ENCODE measurements around the gene PPP1R9A.

PPP1R9A gene

DNA sequence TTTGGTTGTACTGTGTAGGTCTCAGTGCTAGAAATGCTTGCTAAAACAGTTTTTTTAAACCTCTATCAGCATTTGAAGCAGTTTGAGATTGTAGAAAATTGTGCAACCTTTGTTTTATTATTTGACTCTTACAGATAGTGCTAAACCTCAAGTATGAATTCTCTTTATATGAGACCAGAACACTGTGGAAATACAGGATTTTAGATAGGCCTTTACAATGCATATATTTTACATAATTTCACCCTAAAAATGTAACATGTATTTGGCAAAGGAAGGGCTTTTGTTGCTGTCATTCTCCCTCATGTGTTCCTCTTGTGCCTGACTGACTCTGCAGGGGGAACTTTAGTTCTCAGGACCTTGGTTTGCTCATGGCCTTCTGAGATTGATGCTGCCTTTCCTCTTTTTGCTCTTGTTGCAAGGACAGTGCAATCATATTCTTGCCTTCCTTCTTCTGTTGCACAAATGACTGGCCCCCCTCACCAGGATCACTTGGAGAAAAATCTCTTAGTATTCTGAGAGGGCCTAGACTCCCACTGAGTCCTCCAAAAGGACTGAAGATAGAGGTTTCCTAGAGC is 188.7 kb downstream of the PPP1R9A start:
- Mint-ChIP-seq H3K27ac (no peak overlapping the region), H3K4me3 (no peak overlapping the region), H3K27me3 (ENCODE audit: low read depth) (no peaks in the 10 kb centered on the region), H3K9me3 (no peaks in the 10 kb centered on the region), H3K4me1 (ENCODE audit: low read depth) (no peaks in the 10 kb centered on the region), H3K36me3 (ENCODE audit: low read depth) (no peaks in the 10 kb centered on the region)
- DNase-seq (ENCODE audit: low spot score): no peak

DNA sequence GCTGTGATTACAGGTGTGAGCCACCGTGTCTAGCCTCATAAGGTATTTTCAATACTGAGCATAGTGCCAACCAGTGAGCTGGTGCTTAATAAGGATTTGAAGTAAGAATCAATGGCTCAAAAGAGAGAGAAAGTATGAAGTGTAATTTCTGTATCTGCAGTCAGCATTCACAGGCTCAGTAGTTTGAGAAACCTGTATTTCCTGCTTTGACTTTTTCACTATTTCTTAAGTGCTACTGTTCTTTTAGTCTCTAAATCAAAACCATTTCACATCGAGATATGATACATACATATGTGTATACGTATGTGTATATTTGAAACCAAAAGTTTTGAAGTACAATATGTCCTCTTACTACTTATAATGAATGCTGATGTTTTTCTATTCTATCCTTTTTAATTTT is 189.9 kb downstream of the PPP1R9A start:
- Mint-ChIP-seq H3K27me3 (ENCODE audit: low read depth) (no peaks in the 10 kb centered on the region), H3K36me3 (ENCODE audit: low read depth) (no peaks in the 10 kb centered on the region), H3K4me3 (no peak overlapping the region), H3K9me3 (no peaks in the 10 kb centered on the region), H3K27ac (no peak overlapping the region), H3K4me1 (ENCODE audit: low read depth) (no peaks in the 10 kb centered on the region)
- DNase-seq (ENCODE audit: low spot score): no peak

DNA sequence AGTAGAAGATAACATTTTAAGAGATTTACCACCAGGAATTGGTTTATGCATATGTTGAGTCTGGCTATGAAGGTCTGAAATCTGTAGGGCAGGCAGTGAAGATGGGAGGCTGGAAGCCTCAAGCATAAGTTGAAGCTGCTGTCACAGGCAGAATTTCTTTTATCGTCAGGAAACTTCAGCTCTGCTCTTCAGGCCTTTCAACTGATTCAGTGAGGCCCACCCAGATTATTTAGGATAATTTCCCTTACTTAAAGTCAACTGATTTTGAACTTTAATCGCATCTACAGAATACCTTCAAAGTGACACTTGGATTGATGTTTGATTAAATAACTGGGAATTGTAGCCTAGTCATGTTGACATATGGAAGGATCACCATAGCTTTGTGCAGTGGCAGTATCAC is 190.5 kb downstream of the PPP1R9A start:
- H3K27ac Mint-ChIP-seq: no peak overlapping the region
- H3K27me3 Mint-ChIP-seq (ENCODE audit: low read depth): no peaks in the 10 kb centered on the region
- no peaks in the 10 kb centered on the region for H3K36me3 Mint-ChIP-seq (ENCODE audit: low read depth)

DNA sequence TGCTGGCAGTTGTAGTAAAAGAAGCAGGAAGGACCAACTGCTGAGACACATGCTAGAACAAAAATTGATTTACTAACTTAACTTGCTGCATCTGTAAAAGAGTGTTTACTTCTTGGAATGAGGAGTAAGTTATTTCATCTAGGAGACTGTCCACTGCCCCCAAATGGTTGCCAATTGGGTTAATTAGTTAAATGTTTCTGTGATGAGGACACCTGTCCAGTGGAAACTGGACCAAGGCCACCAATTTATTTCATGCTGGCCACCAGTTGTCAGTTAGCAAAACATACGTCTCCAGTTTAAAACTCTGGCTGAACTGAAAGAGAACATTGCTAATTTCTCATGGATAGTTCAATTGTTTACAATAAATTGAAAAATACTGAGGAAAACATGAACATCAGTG is 191.7 kb downstream of the PPP1R9A start:
- Mint-ChIP-seq H3K27ac (no peak overlapping the region), H3K36me3 (ENCODE audit: low read depth) (no peaks in the 10 kb centered on the region), H3K4me1 (ENCODE audit: low read depth) (no peaks in the 10 kb centered on the region), H3K27me3 (ENCODE audit: low read depth) (no peaks in the 10 kb centered on the region), H3K9me3 (no peaks in the 10 kb centered on the region), H3K4me3 (no peak overlapping the region)
- DNase-seq (ENCODE audit: low spot score): no peak

More for the DNA sequence above, 190.5 kb downstream of the PPP1R9A start:
- no peak overlapping the region for H3K4me3 Mint-ChIP-seq
- H3K9me3 Mint-ChIP-seq: no peaks in the 10 kb centered on the region
- no peak for DNase-seq (ENCODE audit: low spot score)
- no peaks in the 10 kb centered on the region for H3K4me1 Mint-ChIP-seq (ENCODE audit: low read depth)

DNA sequence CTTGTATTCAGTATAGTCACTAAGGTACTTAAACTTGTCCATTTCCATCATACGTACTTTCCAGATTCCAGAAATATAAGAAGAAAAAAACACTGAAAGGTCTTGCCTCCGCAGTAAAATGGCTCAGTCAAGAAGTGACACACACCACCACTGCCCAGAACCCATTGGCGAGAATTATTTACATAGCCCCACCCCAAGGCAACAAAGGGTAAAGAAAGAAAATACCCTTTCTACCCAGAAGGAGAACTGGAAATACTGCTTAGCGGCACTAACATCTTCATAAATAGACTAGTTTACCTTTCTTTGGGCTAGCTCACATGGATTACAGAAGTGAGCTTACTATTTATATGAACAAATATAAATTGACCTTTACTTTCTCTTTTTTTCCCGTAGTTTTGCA is 194.0 kb downstream of the PPP1R9A start:
- H3K36me3 Mint-ChIP-seq (ENCODE audit: low read depth): no peaks in the 10 kb centered on the region
- no peaks in the 10 kb centered on the region for H3K4me1 Mint-ChIP-seq (ENCODE audit: low read depth)

DNA sequence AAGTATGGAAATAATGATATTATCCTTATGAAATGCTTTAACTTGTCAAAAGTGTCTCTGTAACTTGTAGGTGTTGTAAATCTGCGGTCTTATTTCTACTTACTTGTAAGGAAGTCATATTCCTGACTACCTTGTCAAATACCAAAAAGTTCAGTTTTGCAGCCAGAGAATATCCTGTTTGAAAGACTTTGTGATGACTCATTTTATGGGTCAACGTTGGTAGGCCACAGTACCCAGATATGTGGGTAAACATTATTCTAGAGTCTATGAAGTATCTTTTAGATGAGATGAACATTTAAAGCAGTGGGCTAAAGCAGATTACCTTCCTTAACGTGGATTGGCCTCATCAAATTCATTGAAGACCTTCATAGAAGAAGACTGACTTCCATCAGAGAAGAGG is 195.3 kb downstream of the PPP1R9A start:
- H3K27ac Mint-ChIP-seq: no peak overlapping the region
- no peaks in the 10 kb centered on the region for H3K9me3 Mint-ChIP-seq
- no peak for DNase-seq (ENCODE audit: low spot score)
- H3K27me3 Mint-ChIP-seq (ENCODE audit: low read depth): no peaks in the 10 kb centered on the region
- H3K4me3 Mint-ChIP-seq: no peak overlapping the region
- no peaks in the 10 kb centered on the region for H3K36me3 Mint-ChIP-seq (ENCODE audit: low read depth)
- H3K4me1 Mint-ChIP-seq (ENCODE audit: low read depth): no peaks in the 10 kb centered on the region

More for the DNA sequence above, 194.0 kb downstream of the PPP1R9A start:
- H3K27ac Mint-ChIP-seq: no peak overlapping the region
- H3K27me3 Mint-ChIP-seq (ENCODE audit: low read depth): no peaks in the 10 kb centered on the region
- H3K4me3 Mint-ChIP-seq: no peak overlapping the region
- no peaks in the 10 kb centered on the region for H3K9me3 Mint-ChIP-seq
- no peak for DNase-seq (ENCODE audit: low spot score)

DNA sequence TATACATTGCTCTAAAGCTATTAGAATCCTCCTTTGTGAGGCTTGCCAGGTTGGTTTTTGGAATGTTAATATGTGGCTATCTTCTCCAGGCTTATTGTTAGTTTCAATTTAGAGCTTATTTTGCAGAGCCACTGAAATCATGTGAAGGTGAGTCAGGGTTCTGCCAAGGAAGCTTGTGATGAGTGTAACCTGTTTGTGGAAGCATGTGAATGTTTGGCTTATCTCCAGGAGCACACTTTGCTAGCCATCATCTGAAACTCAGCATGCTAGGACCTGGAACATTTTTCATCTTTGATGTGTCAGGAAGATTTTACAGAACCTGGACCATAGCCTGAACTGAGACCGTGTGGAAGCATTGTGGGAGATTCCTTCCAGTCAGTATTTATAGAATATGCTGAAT is 197.3 kb downstream of the PPP1R9A start:
- H3K36me3 Mint-ChIP-seq (ENCODE audit: low read depth): no peaks in the 10 kb centered on the region
- H3K9me3 Mint-ChIP-seq: no peaks in the 10 kb centered on the region
- no peak overlapping the region for H3K27ac Mint-ChIP-seq
- no peaks in the 10 kb centered on the region for H3K4me1 Mint-ChIP-seq (ENCODE audit: low read depth)
- DNase-seq (ENCODE audit: low spot score): no peak
- no peak overlapping the region for H3K4me3 Mint-ChIP-seq
- H3K27me3 Mint-ChIP-seq (ENCODE audit: low read depth): no peaks in the 10 kb centered on the region

DNA sequence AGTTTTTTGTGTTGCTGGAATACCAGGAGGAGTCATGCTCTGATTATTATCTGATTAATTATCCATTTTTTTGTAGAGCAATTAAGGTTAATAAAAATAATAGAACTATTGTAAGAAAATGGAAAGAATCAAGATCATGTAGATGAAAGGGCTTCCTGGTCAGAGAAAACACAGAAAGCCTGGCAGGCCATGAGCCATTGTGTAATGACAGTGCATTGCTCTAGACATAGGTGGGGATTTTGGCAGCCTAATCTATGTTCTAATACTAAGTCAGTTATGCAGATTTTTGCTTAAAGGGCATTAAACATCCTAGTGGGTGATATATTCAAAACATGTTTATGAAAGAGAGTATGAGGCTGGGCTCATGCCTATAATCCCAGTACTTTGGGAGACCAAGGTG is 198.2 kb downstream of the PPP1R9A start:
- H3K36me3 Mint-ChIP-seq (ENCODE audit: low read depth): no peaks in the 10 kb centered on the region
- H3K27ac Mint-ChIP-seq: no peak overlapping the region
- H3K4me1 Mint-ChIP-seq (ENCODE audit: low read depth): no peaks in the 10 kb centered on the region
- no peak for DNase-seq (ENCODE audit: low spot score)
- no peak overlapping the region for H3K4me3 Mint-ChIP-seq
- no peaks in the 10 kb centered on the region for H3K27me3 Mint-ChIP-seq (ENCODE audit: low read depth)
- no peaks in the 10 kb centered on the region for H3K9me3 Mint-ChIP-seq

DNA sequence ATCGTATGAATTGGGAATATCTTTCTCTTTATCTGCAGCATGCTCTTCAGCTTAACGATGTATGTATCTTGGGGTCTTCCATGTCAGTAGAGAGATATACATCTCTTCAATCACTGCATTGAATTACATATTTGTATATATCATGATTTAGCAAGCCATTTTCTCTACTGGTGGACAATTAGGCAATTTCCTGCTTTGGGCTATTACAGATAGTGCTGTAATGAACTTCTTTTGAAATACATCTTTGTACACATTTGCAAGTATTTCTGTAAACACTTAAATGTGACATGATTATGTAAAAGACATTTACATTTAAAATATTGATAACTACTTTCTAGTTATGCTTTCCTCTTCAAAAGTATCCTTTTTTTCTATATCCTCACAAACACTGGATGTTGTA is 199.0 kb downstream of the PPP1R9A start:
- Mint-ChIP-seq H3K4me1 (ENCODE audit: low read depth) (no peaks in the 10 kb centered on the region), H3K4me3 (no peak overlapping the region)

DNA sequence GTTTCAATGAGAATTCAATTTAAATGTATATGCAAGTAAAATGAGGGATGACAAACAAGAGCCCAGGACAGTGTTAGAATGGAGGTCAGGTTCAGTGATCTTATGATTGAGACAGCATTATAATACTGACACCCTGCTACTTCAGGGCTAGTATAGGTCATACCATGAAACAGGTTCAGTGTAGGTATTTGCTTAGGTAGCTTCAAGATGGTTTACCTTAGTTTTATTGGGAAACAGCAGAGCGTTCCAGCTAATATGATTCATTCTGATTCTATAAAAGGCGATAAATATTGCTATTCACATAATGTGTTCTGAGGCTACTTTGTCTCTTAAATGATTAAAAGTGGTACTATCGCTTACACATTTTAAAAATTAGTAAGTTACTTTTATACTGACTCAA is 203.3 kb downstream of the PPP1R9A start:
- H3K36me3 Mint-ChIP-seq (ENCODE audit: low read depth): no peaks in the 10 kb centered on the region
- H3K9me3 Mint-ChIP-seq: no peaks in the 10 kb centered on the region
- no peaks in the 10 kb centered on the region for H3K4me1 Mint-ChIP-seq (ENCODE audit: low read depth)
- H3K27me3 Mint-ChIP-seq (ENCODE audit: low read depth): no peaks in the 10 kb centered on the region
- H3K4me3 Mint-ChIP-seq: no peak overlapping the region
- H3K27ac Mint-ChIP-seq: no peak overlapping the region
- no peak for DNase-seq (ENCODE audit: low spot score)

More for the DNA sequence above, 199.0 kb downstream of the PPP1R9A start:
- no peak for DNase-seq (ENCODE audit: low spot score)
- H3K27ac Mint-ChIP-seq: no peak overlapping the region
- H3K36me3 Mint-ChIP-seq (ENCODE audit: low read depth): no peaks in the 10 kb centered on the region
- H3K9me3 Mint-ChIP-seq: no peaks in the 10 kb centered on the region
- no peaks in the 10 kb centered on the region for H3K27me3 Mint-ChIP-seq (ENCODE audit: low read depth)

DNA sequence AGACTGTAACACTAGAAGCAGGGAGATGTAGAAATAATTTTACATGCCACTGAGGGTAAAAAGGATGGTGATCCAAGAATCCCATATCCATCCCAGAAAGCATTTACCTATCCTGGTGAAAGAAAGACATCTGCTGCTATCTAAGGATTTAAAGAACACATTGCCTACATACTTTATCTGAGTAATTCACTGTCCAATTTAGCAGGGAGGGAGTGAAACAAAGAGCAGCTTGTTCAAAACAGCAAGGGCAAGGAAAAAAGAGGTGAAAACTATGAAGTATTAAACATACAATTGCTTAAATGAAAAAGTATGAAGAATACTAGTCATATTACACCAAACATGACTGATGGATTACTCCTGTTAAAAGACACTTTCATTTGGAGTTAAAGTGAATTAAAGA is 206.2 kb downstream of the PPP1R9A start:
- H3K9me3 Mint-ChIP-seq: no peaks in the 10 kb centered on the region

DNA sequence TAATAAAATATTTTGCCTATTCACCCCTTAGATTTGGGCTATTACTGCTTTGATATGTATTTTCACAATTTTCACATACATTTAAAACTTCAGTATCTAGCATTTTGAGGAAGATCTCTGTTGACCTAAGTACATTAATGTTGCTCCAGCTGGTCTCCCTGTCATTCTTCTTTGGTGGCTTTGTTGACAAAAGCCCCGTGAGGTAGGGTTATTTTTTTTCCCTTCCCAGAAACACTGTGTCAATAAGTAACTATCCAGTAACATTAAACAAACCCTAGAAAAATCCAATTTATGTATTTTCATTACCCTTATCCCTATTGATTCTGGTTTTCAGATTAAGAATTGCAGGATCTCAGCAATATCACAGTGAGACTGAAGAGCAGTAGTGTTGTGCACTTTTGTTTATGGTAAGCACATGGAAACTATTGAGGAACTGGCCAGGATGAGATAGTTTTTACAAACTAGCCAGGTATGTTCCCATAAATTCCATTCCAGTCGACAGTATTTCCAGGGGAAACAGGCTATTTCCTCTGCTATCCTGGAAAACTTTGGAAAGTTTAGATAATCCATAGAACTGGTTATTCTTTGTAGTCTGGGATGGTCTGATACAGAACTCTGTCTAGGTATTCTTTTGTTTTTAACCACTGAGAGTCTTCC is 218.8 kb downstream of the PPP1R9A start:
- Mint-ChIP-seq H3K27me3 (ENCODE audit: low read depth) (no peaks in the 10 kb centered on the region), H3K4me1 (ENCODE audit: low read depth) (no peaks in the 10 kb centered on the region), H3K9me3 (no peaks in the 10 kb centered on the region), H3K4me3 (no peak overlapping the region), H3K36me3 (ENCODE audit: low read depth) (no peaks in the 10 kb centered on the region), H3K27ac (no peak overlapping the region)
- no peak for DNase-seq (ENCODE audit: low spot score)

More for the DNA sequence above, 206.2 kb downstream of the PPP1R9A start:
- Mint-ChIP-seq H3K36me3 (ENCODE audit: low read depth) (no peaks in the 10 kb centered on the region), H3K27me3 (ENCODE audit: low read depth) (no peaks in the 10 kb centered on the region), H3K4me1 (ENCODE audit: low read depth) (no peaks in the 10 kb centered on the region), H3K4me3 (no peak overlapping the region), H3K27ac (no peak overlapping the region)
- DNase-seq (ENCODE audit: low spot score): no peak

DNA sequence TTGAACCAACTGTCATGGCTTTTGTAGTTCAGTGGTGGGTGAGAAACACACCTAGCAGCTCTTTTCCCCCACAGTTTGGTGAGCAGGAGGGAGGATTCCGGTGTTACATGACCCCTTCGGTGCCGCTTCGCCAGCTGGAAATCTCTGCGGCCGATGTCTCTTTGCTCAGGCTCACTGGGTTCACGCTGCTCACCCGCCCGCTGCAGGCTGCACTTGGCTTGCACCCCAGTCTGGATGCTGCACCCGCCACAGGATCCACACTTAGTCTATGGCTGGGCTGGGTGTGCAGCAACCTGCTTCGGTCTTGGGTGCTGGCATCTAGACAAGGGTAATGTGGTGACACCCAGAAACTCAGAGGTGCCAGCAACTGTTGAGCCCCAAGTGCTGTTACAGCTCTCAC is 225.1 kb downstream of the PPP1R9A start:
- Mint-ChIP-seq H3K9me3 (peaks cover 4% of the 10 kb centered on the region), H3K4me1 (ENCODE audit: low read depth) (no peaks in the 10 kb centered on the region), H3K27ac (no peak overlapping the region), H3K4me3 (no peak overlapping the region), H3K27me3 (ENCODE audit: low read depth) (no peaks in the 10 kb centered on the region), H3K36me3 (ENCODE audit: low read depth) (no peaks in the 10 kb centered on the region)
- no peak for DNase-seq (ENCODE audit: low spot score)

DNA sequence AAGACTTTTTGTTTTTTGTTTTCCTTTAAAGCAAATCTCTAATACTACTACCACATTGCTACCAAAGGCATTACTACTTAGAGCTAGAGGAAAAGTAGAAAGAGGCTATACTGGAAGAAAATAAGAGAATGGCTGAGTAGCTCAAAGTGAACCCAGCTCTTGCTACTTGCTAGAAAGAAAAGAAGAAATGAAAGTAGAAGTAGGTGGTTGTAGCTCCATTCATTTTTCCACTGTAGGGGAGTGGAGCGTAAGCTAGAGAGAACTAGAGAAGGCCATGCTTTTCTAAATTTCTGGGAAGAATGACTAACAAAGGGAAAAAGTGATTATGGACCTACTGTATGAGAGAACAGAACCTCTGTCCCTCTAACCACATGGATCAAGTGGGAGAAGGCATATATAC is 232.5 kb downstream of the PPP1R9A start:
- no peaks in the 10 kb centered on the region for H3K27me3 Mint-ChIP-seq (ENCODE audit: low read depth)
- H3K9me3 Mint-ChIP-seq: no peaks in the 10 kb centered on the region
- no peaks in the 10 kb centered on the region for H3K36me3 Mint-ChIP-seq (ENCODE audit: low read depth)
- DNase-seq (ENCODE audit: low spot score): no peak
- H3K27ac Mint-ChIP-seq: no peak overlapping the region
- H3K4me1 Mint-ChIP-seq (ENCODE audit: low read depth): no peaks in the 10 kb centered on the region
- H3K4me3 Mint-ChIP-seq: no peak overlapping the region

DNA sequence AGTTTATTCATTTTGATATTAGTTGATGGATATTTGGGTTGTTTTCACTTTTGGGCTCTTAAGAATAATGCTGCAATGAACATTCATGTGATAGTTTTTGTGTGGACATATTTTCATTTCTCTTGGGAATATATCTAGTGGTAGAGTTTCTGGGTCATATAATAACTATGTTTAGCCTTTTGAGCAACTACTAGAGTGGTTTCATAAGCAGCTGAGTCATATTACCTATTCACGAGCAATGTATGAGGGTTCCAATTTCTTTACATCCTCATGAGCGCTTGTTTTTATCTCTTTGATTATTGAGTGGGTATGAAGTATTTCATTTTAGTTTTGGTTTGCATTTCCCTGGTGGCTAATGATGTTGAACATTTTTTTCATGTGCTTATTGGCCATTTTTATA is 234.4 kb downstream of the PPP1R9A start:
- Mint-ChIP-seq H3K27me3 (ENCODE audit: low read depth) (no peaks in the 10 kb centered on the region), H3K36me3 (ENCODE audit: low read depth) (no peaks in the 10 kb centered on the region), H3K4me1 (ENCODE audit: low read depth) (no peaks in the 10 kb centered on the region), H3K4me3 (no peak overlapping the region), H3K27ac (no peak overlapping the region), H3K9me3 (no peaks in the 10 kb centered on the region)
- no peak for DNase-seq (ENCODE audit: low spot score)
